Measurements from ENCODE around the gene SLC26A2.

SLC26A2 gene

DNA sequence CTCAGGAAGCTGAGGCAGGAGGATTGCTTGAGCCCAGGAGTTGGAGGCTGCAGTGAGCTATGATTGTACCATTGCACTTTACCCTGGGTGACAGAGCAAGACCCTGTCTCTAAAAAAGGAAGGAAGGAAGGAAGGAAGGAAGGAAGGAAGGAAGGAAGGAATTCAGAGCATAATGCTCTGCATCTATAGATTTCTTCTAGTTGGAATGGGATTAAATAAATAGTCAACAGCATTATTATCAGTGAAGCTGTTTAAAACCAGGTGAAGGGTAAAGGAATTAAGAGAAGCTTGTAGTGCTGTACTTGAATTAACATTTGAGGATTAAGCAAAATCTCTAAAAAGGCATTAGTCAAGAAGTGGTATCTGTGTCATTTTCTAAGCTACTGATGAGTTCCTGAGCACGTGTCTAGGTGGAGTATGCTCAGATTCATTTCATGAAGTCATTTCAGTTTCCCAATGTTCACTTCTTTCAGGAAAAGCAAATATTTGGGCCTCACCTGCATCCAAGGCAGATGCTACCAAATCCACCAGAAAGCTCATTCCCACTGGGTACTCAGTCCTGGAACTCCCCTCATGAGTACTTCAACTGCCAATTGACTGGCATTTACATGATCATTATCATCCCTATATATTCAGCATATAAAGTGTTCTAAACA, 24.4 kb upstream of the SLC26A2 start:
- Histone ChIP-seq H3K27me3 (replicated peaks; ENCODE audit: control insufficient read depth, insufficient read depth, low read length) (no peaks in the 10 kb centered on the region), H3K4me3 (replicated peaks; ENCODE audit: low read depth, low read length) (no peak overlapping the region), H3K36me3 (ENCODE audit: control insufficient read depth, insufficient read depth, low read length) (no peaks in the 10 kb centered on the region)
- TF ChIP-seq, protein P1, sequence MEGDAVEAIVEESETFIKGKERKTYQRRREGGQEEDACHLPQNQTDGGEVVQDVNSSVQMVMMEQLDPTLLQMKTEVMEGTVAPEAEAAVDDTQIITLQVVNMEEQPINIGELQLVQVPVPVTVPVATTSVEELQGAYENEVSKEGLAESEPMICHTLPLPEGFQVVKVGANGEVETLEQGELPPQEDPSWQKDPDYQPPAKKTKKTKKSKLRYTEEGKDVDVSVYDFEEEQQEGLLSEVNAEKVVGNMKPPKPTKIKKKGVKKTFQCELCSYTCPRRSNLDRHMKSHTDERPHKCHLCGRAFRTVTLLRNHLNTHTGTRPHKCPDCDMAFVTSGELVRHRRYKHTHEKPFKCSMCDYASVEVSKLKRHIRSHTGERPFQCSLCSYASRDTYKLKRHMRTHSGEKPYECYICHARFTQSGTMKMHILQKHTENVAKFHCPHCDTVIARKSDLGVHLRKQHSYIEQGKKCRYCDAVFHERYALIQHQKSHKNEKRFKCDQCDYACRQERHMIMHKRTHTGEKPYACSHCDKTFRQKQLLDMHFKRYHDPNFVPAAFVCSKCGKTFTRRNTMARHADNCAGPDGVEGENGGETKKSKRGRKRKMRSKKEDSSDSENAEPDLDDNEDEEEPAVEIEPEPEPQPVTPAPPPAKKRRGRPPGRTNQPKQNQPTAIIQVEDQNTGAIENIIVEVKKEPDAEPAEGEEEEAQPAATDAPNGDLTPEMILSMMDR (IDR thresholded peaks at IDR 0.05; ENCODE audit: insufficient read depth, low read length, poor library complexity, severe bottlenecking): no peak
- DNase-seq (ENCODE audit: extremely low read depth, insufficient read length): no peak

DNA sequence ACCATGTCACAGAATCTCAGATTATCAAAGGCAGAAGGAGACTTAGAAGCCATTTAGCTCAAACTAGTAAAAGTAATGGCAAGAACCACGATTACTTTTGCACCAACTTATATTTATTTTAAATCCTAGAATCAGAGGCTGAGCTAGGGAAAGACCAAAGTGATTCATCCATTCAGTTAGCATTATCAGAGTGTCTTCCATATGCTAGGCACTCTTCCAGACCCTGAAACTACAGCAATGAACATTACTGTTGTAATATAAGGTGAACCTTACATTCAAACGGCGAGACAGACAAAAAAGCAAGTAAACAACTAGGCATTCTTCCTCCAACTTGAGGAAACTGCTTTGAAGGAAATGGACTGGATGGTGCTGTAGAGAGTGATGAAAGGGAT, 23.9 kb upstream of the SLC26A2 start:
- H3K27me3 ChIP-seq (replicated peaks; ENCODE audit: control insufficient read depth, insufficient read depth, low read length): no peaks in the 10 kb centered on the region
- H3K4me3 ChIP-seq (replicated peaks; ENCODE audit: low read depth, low read length): no peak overlapping the region
- no peaks in the 10 kb centered on the region for H3K36me3 ChIP-seq (ENCODE audit: control insufficient read depth, insufficient read depth, low read length)
- no peak for DNase-seq (ENCODE audit: extremely low read depth, insufficient read length)
- TF ChIP-seq, protein P1 (IDR thresholded peaks at IDR 0.05; ENCODE audit: insufficient read depth, low read length, poor library complexity, severe bottlenecking): no peak

DNA sequence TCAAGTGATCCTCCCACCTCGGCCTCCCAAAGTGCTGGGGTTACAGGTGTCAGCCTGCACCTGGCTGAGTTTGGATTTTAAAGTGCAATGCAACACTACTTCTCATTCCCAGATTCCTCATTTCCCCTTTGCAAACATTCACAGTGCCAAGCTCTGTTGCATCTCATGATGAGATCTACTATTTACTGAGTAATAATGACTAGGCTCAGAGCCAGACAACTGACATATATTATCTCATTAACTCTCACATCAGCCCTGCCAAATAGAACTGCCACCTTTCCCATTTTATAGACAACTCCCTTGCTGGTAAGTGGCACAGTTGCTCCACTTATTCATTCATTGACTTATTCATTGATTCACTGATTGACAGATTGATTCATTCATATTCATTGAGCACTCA, 22.9 kb upstream of the SLC26A2 start:
- TF ChIP-seq, protein P1 (IDR thresholded peaks at IDR 0.05; ENCODE audit: insufficient read depth, low read length, poor library complexity, severe bottlenecking): no peak
- Histone ChIP-seq H3K27me3 (replicated peaks; ENCODE audit: control insufficient read depth, insufficient read depth, low read length) (no peaks in the 10 kb centered on the region; the same call in 1 of the 2 replicates), H3K36me3 (ENCODE audit: control insufficient read depth, insufficient read depth, low read length) (no peaks in the 10 kb centered on the region), H3K4me3 (replicated peaks; ENCODE audit: low read depth, low read length) (no peak overlapping the region)
- DNase-seq (ENCODE audit: extremely low read depth, insufficient read length): no peak

DNA sequence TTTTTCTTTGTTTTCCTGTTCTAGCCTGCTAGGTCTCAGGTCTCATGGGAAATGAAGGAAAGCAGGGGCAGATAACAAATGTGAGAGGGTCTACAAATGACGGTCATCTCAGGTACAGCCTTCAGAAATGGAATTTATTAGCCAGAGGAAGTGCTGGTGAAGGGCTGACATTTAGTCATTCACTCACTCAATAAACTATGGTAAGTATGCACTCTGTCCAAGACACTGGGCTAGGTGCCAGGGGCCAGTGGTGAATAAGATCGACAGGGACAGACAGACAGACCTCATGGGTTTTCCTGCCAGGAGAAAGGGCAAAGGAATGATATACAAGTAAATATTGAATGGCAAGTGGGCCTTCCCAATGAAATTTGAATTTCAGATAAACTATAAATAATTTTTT, 22.3 kb upstream of the SLC26A2 start:
- TF ChIP-seq, protein P1 (IDR thresholded peaks at IDR 0.05; ENCODE audit: insufficient read depth, low read length, poor library complexity, severe bottlenecking): no peak
- no peak for DNase-seq (ENCODE audit: extremely low read depth, insufficient read length)
- Histone ChIP-seq H3K36me3 (ENCODE audit: control insufficient read depth, insufficient read depth, low read length) (no peaks in the 10 kb centered on the region), H3K4me3 (replicated peaks; ENCODE audit: low read depth, low read length) (no peak overlapping the region), H3K27me3 (replicated peaks; ENCODE audit: control insufficient read depth, insufficient read depth, low read length) (no peaks in the 10 kb centered on the region; the same call in 1 of the 2 replicates)

DNA sequence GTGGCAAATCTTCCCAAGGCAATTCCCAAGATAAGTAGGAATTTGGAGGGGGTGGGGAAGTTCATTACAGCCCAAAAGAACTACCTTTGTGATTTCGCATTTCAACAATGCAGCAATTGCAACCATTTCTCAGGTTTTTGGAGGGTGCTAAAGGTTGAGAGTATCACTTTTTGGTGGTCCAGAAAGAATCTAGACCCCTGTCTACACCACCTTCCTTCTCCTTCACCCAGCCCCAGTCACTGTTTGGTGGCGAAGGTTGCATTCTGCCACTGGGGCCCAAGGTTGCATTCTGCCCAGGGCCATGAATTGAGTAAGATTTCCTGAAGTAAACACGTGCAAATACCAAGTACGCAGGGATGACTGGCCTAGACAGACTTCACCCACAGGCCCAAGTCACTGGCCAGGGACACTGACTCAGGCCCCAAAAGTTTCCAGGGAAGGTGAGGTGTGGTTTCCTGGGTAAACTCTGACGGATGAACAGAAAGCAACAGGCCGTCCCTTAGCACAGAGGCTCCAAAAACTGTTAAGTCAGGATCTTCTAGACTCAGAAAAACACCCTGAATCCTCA, 21.7 kb upstream of the SLC26A2 start:
- TF ChIP-seq, protein P1 (IDR thresholded peaks at IDR 0.05; ENCODE audit: insufficient read depth, low read length, poor library complexity, severe bottlenecking): no peak
- H3K4me3 ChIP-seq (replicated peaks; ENCODE audit: low read depth, low read length): no peak overlapping the region
- DNase-seq (ENCODE audit: extremely low read depth, insufficient read length): no peak
- H3K36me3 ChIP-seq (ENCODE audit: control insufficient read depth, insufficient read depth, low read length): no peaks in the 10 kb centered on the region
- H3K27me3 ChIP-seq (replicated peaks; ENCODE audit: control insufficient read depth, insufficient read depth, low read length): no peaks in the 10 kb centered on the region; the same call in 1 of the 2 replicates
